Measurements from ENCODE around the gene ATP6V1C2.

- TF ChIP-seq RAD21 (CRISPR knock-in tag; conservative IDR thresholded peaks at IDR 0.05 in 1 of 2, IDR thresholded peaks at IDR 0.05 in 1 of 2) (no peak), HCFC1 (IDR thresholded peaks at IDR 0.05; ENCODE audit: low read depth, low read length) (no peak), BRCA1 (IDR thresholded peaks at IDR 0.05) (no peak), BRCA1 (CRISPR knock-in tag; IDR thresholded peaks at IDR 0.05) (no peak), GATAD2B (IDR thresholded peaks at IDR 0.05; ENCODE audit: borderline replicate concordance) (no peak), ZNF785 (CRISPR knock-in tag; IDR thresholded peaks at IDR 0.05) (no peak), SREBF2 (CRISPR knock-in tag; IDR thresholded peaks at IDR 0.05) (no peak), WHSC1 (IDR thresholded peaks at IDR 0.05; ENCODE audit: low read length) (no peak)
Measured at GRCh38 chr2:10770956-10771750, 49.7 kb downstream of the ATP6V1C2 start.

Measured in K562 (cell line).